Measurements from ENCODE around the gene ANKRD63.

The ANKRD63 gene

DNA sequence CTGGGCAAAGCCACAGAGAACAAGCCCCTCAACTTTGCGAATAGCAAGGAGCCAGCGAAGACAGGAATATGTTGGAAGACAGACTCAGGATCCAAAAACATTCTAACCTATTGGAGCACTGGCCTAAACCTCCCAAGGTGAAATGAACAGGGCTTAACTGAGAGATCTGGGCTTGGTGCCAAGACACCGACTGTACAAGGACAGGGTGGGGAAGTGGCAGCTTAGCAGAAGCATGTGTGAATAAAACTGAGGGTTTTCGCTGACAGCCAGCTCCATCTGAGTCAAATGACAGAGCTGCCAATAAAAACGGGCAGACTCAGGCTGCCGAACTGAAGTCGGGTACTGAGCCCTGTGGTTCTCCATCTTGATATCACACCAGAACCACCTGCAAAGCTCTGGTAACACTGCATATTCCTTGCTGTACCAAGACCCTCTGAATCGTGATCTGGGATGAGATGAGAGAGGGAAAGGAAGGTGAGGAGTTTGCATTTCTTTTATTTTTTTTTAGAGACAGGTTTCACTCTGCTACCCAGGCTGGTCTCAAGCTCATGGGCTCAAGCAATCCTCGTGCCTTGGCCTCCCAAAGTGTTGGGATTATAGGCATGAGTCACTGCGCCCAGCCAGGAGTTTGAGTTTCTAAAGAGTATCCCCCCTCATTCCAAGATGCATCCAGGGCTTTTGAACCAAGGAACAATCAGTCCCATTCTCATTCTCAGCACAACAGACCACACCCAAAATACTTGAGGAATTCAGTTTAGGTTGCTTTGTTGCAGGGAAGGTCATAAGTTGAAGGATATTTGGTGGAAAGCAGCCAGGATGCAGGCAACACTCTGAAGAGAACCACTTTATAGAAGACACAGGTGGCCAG is 30.9 kb upstream of the ANKRD63 start:
- DNase-seq: peak in 7 of 58 donors; percentile 10 to 31 (median 21)

GRCh38 chr15:40312370-40313158 is 29.7 kb upstream of the ANKRD63 start:
- no peak for DNase-seq

GRCh38 chr15:40310993-40311392 is 28.1 kb upstream of the ANKRD63 start:
- no peak for DNase-seq

- DNase-seq: peak in 27 of 58 donors; percentile 12 to 65 (median 27)
Measured at GRCh38 chr15:40310001-40310959, 27.4 kb upstream of the ANKRD63 start.

DNA sequence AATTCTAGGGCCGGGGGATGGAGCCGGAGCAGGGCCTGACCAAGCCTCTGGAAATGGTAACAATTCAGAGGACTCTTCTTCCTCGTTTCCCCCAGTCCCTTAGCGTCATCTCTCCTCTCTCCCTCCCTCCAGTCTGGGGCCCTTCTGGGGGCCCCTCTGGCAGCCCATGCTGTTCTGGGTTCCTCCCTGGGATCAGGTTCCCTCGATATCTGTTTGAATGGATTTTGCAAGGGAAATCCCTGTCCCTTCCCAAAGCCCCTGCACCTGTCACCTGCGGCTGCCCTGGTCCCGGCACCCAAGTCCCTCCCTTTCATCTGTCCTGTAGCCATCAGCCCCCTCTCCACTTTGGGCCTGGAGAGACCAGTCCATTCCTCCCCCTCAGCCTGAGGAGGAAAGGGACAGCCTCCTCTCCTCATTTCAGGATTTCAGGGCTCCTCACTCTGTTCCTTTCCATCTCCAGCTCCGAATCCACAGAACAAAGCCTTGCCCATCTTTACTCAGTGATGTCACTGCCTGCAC is 26.5 kb upstream of the ANKRD63 start:
- DNase-seq: no peak

DNA sequence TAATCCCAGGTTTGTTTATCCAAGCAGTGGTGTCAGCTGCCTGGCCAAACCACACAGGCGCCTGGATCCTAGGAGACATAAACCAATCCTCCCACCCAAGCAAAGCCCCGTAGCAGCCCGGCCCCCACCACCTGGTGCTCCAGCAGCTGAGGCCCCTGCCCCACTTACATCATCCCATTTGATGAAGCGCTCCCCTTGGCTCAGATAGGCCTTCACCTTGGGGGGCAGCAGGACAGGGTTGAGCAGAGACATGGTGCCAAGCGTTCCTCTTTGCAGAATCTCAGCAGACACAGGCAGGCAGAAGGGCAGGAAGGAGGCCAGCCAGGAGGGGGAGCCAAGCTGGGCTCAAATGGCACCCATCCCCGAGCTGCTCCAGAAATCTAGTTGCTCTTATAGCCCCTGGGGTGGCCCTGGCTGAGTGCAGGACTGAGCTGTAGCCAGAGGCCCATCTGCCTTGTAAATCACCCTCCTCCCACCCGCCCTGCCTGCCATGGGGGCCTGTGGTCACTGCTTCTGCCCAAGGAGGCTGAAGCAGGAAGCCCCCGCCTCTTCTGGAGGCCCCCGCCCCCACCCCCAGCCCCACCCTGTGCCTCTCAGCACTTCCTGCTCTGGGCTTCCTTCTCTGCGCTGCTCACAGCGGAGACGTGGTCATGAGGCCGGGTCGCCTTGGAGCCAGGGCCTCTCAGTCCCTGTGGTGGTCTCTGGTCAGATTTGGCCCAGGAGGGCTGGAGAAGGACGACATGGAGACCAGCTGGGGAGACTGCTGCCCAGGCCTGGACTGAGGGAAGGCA is 24.8 kb upstream of the ANKRD63 start, which contains the start of gene PLCB2:
TSS of gene PLCB2 (minus strand) at position 515 of the 791 bp plus-strand sequence. CDS start at position 252, 263 bp downstream.
- DNase-seq: peak in 19 of 58 donors; percentile 8 to 46 (median 27)

DNA sequence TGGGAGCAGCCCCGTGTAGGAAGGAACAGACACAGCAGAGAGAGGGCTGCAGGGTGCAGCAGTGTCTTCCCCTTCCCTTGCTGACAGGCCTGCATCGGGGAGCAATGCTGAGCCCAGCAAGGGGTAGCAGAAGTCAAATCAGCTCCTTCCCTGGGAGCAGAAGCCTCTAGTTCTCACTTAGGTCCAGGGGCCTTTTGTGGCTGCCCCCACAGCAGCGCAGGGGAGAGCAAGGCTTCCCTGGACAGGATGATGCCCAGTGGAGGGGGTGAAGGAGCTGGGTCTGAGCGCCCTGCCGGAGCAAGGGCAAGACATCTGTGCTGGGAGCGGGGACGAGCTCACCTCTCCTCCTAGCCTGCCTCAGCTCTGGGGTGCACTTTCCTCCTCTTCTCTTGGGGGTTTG is 24.0 kb upstream of the ANKRD63 start:
- DNase-seq: no peak

DNA sequence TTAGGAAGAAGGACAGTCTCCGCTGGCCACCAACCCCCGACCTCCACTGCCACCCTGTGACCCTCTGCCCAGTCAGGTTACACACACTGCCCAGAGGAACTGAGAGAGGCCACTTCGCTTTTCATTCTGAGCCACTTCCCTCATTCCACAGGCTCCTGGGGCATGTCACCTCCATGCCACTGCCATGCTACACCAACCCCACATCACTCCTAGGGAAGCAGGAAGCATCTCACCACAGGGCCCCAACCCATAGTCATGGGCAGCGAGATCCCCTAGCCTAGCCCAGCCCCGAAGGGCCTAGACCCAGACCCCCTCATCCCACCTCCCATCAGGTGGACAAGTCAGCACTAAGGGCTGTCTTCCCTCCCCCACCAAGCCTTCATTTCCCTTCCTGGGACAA is 23.5 kb upstream of the ANKRD63 start:
- DNase-seq: peak in 18 of 58 donors; percentile 7 to 43 (median 26)

- DNase-seq: no peak
Measured at GRCh38 chr15:40305281-40305680, 22.4 kb upstream of the ANKRD63 start.

DNA sequence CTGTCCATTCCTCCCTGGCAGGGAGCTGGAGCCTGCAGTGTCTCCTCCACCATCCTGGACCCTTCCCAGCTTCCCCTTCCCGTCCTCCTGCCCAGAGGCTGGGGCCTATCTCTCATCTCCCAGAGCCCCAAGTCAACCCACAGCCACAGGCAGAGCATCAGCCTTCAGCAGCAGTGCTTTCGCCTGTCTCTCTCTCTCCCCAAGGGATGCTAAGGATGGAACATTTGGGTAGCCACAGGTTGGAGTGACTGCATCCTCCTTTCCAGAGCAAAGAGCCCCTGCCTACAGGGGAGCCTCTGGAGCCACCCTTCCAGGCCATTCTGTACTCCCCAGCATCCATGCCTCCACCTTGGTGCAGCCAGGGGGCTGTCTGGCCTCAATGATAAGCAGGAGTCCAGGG is 20.7 kb upstream of the ANKRD63 start:
- no peak for DNase-seq

DNA sequence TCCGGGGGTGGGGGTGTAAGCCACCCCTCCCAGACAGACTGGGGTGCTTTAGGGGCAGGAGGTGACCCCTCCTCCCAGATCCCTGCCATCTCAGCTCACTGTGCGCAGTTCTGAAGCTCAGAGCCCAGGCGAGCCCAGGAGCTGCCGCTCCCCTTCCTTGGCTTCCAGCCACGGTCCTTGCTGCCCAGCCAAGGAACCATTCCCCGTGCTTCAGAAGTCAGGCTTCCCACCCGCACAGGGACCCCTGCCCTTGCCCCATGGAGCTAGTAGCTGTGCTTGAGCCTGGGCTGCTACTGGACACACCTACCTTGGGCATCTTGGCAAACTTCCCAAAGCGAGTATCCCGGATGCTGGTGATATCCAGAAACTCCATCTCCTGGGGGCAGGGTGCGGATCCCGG is 20.1 kb upstream of the ANKRD63 start:
- no peak for DNase-seq

DNA sequence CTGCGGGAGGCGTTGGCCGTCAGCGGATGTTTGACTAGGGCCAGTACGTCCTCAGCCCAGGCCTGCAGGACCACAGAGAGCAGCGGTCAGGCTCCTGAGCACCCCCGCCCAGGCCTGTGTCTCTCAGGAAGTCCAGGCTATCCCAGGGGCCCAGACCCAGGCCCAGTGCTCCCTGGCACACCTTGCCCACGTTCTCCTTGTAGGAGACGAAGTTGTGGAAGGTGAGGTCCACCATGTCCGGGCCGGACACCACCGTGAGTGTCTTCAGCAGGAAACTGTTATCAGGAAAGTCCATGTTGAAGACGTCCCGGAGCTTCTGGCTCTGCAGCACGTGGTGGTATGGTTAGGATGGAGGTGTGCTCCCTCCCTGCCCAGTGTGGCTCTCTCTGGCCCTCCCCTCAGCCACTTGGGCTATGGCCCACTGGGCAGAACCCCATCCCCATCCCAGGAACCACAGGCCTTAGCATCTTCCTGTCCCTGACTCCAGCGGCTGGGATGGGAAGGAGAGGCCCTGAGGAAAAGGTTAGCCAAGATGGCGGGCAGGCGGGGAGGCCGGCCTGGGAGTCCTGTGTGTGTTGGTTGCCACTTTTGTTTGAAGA is 19.5 kb upstream of the ANKRD63 start:
- no peak for DNase-seq

GRCh38 chr15:40301467-40302179 is 18.8 kb upstream of the ANKRD63 start:
- no peak for DNase-seq

DNA sequence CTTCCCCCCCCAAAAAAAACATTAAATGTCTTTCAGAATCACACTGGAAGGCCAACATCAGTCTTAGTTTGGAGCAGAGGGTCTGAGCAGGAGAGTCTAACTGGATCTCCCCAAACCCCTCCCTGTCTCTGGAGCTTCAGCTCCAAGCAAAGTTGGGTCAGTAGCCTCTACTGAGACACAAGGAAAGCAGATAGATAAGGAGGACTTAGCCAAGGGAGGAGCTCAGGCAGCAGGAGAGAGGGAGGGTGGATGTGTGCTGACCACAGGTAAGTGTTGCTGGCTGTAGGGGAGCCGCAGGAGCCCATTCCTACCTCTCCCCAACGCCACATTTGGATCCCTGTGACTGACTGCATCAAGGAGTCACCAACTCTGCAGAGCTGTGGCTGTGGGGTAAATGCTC is 17.9 kb upstream of the ANKRD63 start:
- DNase-seq: no peak

- no peak for DNase-seq
Measured at GRCh38 chr15:40300367-40300766, 17.5 kb upstream of the ANKRD63 start.

GRCh38 chr15:40298216-40298935 is 15.5 kb upstream of the ANKRD63 start:
- no peak for DNase-seq

- DNase-seq: no peak
Measured at GRCh38 chr15:40297356-40297755, 14.5 kb upstream of the ANKRD63 start.

DNA sequence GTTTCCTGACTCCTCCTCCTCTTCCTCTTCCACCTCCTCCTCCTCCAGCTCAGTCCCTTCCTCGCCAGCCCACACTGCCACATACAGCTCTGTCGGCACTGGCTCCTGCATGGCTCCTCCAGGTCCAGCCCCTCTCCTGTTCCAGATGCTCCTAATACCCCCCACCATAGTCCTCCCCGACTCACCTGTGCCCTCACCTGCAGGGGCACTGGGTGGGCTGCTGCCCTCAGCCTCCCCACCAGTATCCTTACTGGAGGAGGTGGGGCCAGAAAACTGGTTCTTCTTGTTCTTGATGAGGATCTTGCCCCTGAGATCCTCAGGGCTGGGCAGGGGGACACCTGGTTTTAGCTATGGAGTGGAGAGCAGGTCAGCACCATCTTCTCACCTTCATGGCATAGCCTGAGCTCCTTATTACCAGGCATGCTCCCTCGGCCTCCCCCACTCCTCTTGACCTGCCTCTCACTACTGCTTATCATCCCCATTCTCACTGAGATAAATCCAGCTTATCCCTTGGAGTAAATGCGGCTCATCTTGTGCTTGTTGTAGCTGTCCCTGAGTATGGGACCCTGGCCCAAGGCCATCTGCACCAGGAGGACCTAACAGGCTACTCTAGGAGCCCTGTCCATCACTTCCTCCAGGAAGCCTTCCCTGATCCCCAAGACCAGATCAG is 13.8 kb upstream of the ANKRD63 start:
- no peak for DNase-seq
